Common myeloid progenitor, CD34-positive (primary cell): ENCODE results near the gene SHROOM2.
"Not testable (repeated sequence)": the region's sequence is repeated elsewhere in the genome, so short reads cannot be mapped to it uniquely, and the experiment has no call there.

Experiments
- CTCF ChIA-PET: fragments of 350-600 bp; sonication (Branson Sonifier 250); formaldehyde crosslinking; loops from one replicate; lab custom pipeline; 2021; ENCODE audit warnings: antibody characterized with exemption; lab: Charles Lee
- POLR2A ChIA-PET: fragments of 350-600 bp; sonication (Branson Sonifier 250); formaldehyde crosslinking; loops from one replicate; lab custom pipeline; 2021; ENCODE audit warnings: antibody characterized with exemption; lab: Charles Lee
- DNase-seq, 3 donors: peaks; one replicate each; pipeline versions ENCODE4 v3.0.0 to v3.0.0-alpha.2; 2013
- H3K27ac ChIP-seq, 2 experiments: 1 replicate in 1 of 2; 2 replicates in 1 of 2; pipeline ENCODE4 v1.7.0; 2013; ENCODE audit warnings: inconsistent platforms in 2 of 2, low read length in 2 of 2, mild to moderate bottlenecking in 2 of 2, low read depth in 1 of 2, moderate library complexity in 1 of 2; ENCODE audit not compliant: severe bottlenecking in 2 of 2, insufficient read depth in 1 of 2, poor library complexity in 1 of 2
- H3K27me3 ChIP-seq, 5 experiments: replicated peaks in 2 of 5; 1 replicate in 3 of 5; 2 replicates in 2 of 5; pipeline versions ENCODE4 v1.6.1 to v1.7.0; 2013; ENCODE audit warnings: low read length in 4 of 5, mild to moderate bottlenecking in 2 of 5, moderate library complexity in 2 of 5, inconsistent platforms in 1 of 5; ENCODE audit not compliant: insufficient read depth in 5 of 5, control insufficient read depth in 4 of 5
- H3K36me3 ChIP-seq, 4 experiments: 1 replicate in 2 of 4; 2 replicates in 2 of 4; pipeline versions ENCODE4 v1.6.1 to v1.7.0; 2013; ENCODE audit warnings: low read length in 3 of 4, control low read depth in 1 of 4, mild to moderate bottlenecking in 1 of 4; ENCODE audit not compliant: control insufficient read depth in 4 of 4, insufficient read depth in 4 of 4
- H3K4me1 ChIP-seq, 4 experiments: 1 replicate in 3 of 4; 2 replicates in 1 of 4; pipeline versions ENCODE4 v1.6.1 to v1.7.1; 2013; ENCODE audit warnings: low read length in 3 of 4, mild to moderate bottlenecking in 3 of 4, control low read depth in 1 of 4, inconsistent platforms in 1 of 4, moderate library complexity in 1 of 4; ENCODE audit not compliant: control insufficient read depth in 4 of 4, insufficient read depth in 4 of 4; ENCODE audit errors: control extremely low read depth in 1 of 4
- H3K4me3 ChIP-seq, 7 experiments: 1 replicate in 4 of 7; 2 replicates in 3 of 7; pipeline versions ENCODE4 v1.5.1 to v1.7.0; 2013; ENCODE audit warnings: mild to moderate bottlenecking in 7 of 7, low read length in 6 of 7, moderate library complexity in 6 of 7, inconsistent platforms in 2 of 7, low read depth in 2 of 7, control low read depth in 1 of 7; ENCODE audit not compliant: insufficient read depth in 4 of 7, control insufficient read depth in 1 of 7; ENCODE audit errors: extremely low read depth in 1 of 7
- H3K9me3 ChIP-seq, 5 experiments: 1 replicate in 4 of 5; 2 replicates in 1 of 5; pipeline versions ENCODE4 v1.6.1 to v1.7.1; 2013; ENCODE audit warnings: low read length in 4 of 5, mild to moderate bottlenecking in 2 of 5, inconsistent platforms in 1 of 5, low read depth in 1 of 5, moderate library complexity in 1 of 5; ENCODE audit not compliant: control insufficient read depth in 4 of 5, insufficient read depth in 2 of 5; ENCODE audit errors: control extremely low read depth in 1 of 5
- WGBS: methylation state at CpG from one replicate; pipeline ENCODE4 v1.1.5; 2013; ENCODE audit not compliant: insufficient coverage; 5-methylcytosine and 5-hydroxymethylcytosine counted together

The SHROOM2 gene

GRCh38 chrX:9807355-9808182 lies 21.3 kb downstream of the SHROOM2 start:
- H3K4me3 ChIP-seq = no peak overlapping the region
- WGBS = 87% methylated on average over 14 of the region's 14 CpGs
- no peaks in the 10 kb centered on the region for H3K36me3 ChIP-seq
- ChIA-PET CTCF (no interaction called here), POLR2A (no interaction called here)
- H3K27ac ChIP-seq = no peak overlapping the region
- H3K4me1 ChIP-seq = no peaks in the 10 kb centered on the region
- no peaks in the 10 kb centered on the region for H3K9me3 ChIP-seq
- H3K27me3 ChIP-seq = no peaks in the 10 kb centered on the region
- no peak for DNase-seq

GRCh38 chrX:9809876-9810275 lies 23.6 kb downstream of the SHROOM2 start:
- POLR2A ChIA-PET, H3K27ac ChIP-seq, H3K4me1 ChIP-seq, H3K4me3 ChIP-seq, H3K9me3 ChIP-seq, DNase-seq, CTCF ChIA-PET, H3K36me3 ChIP-seq, H3K27me3 ChIP-seq: not testable (repeated sequence)
- 90% methylated on average over 5 of the region's 5 CpGs for WGBS

- H3K4me3 ChIP-seq, H3K36me3 ChIP-seq, H3K9me3 ChIP-seq, POLR2A ChIA-PET, H3K27me3 ChIP-seq, H3K27ac ChIP-seq, DNase-seq, H3K4me1 ChIP-seq, CTCF ChIA-PET: not testable (repeated sequence)
- WGBS = 100% methylated on average over 3 of the region's 3 CpGs
These were observed 24.9 kb downstream of the SHROOM2 start for GRCh38 chrX:9811086-9811485.

GRCh38 chrX:9816084-9816700 lies 30.0 kb downstream of the SHROOM2 start:
- 44% methylated on average over 9 of the region's 10 CpGs for WGBS
- CTCF ChIA-PET = no interaction called here

GRCh38 chrX:9821572-9821971 lies 35.3 kb downstream of the SHROOM2 start:
- POLR2A ChIA-PET = no interaction called here
- H3K4me1 ChIP-seq = peaks cover 0 to 1% (median under 1%) of the 10 kb centered on the region in 4 experiments
- DNase-seq = no peak
- 76% methylated on average over 7 of the region's 7 CpGs for WGBS
- CTCF ChIA-PET = no interaction called here
- no peaks in the 10 kb centered on the region for H3K9me3 ChIP-seq
- H3K27ac ChIP-seq = no peak overlapping the region
- H3K36me3 ChIP-seq = no peaks in the 10 kb centered on the region
- peaks cover 0 to 28% (median 2%) of the 10 kb centered on the region in 5 experiments for H3K27me3 ChIP-seq
- H3K4me3 ChIP-seq = no peak overlapping the region

More at GRCh38 chrX:9816084-9816700, 30.0 kb downstream of the SHROOM2 start:
- POLR2A ChIA-PET = no interaction called here
- no peak overlapping the region for H3K4me3 ChIP-seq
- H3K4me1 ChIP-seq = peaks cover 0 to 5% (median 3%) of the 10 kb centered on the region in 4 experiments
- no peaks in the 10 kb centered on the region for H3K36me3 ChIP-seq
- no peaks in the 10 kb centered on the region for H3K9me3 ChIP-seq
- H3K27me3 ChIP-seq = peaks cover 0 to 20% (median 2%) of the 10 kb centered on the region in 5 experiments
- peak in 2 of 3 donors; percentile 35 to 37 for DNase-seq
- H3K27ac ChIP-seq = no peak overlapping the region

GRCh38 chrX:9824554-9824953 lies 38.3 kb downstream of the SHROOM2 start:
- Histone ChIP-seq H3K27ac (no peak overlapping the region), H3K4me1 (no peaks in the 10 kb centered on the region), H3K36me3 (no peaks in the 10 kb centered on the region), H3K9me3 (no peaks in the 10 kb centered on the region), H3K4me3 (no peak overlapping the region), H3K27me3 (peaks cover 0 to 14% (median 0%) of the 10 kb centered on the region in 5 experiments)
- no peak for DNase-seq
- CTCF ChIA-PET = no interaction called here
- POLR2A ChIA-PET = no interaction called here
- WGBS = 77% methylated on average over 12 of the region's 12 CpGs

- Histone ChIP-seq H3K36me3 (no peaks in the 10 kb centered on the region), H3K9me3 (no peaks in the 10 kb centered on the region), H3K27ac (no peak overlapping the region), H3K4me1 (no peaks in the 10 kb centered on the region), H3K4me3 (no peak overlapping the region), H3K27me3 (peaks cover 0 to 14% (median 0%) of the 10 kb centered on the region in 5 experiments)
- DNase-seq = no peak
- CTCF ChIA-PET = no interaction called here
- 90% methylated on average over 4 of the region's 6 CpGs for WGBS
- POLR2A ChIA-PET = no interaction called here
These were observed 39.0 kb downstream of the SHROOM2 start for GRCh38 chrX:9825129-9825790.
